RWPE1 (cell line): ENCODE results near the gene FIG4.
A peak's percentile ranks its signal among the peaks of the same experiment; 100 is the strongest.

Experiments used
- CTCF ChIA-PET: fragments of 350-600 bp; sonication (Branson Sonifier 250); formaldehyde crosslinking; extraction: SDS; loops from one replicate; lab custom pipeline; 2021; lab: Yijun Ruan, JAX
- POLR2A ChIA-PET: fragments of 400-600 bp; formaldehyde crosslinking; extraction: SDS; loops from one replicate; lab custom pipeline; 2020; ENCODE audit warnings: antibody characterized with exemption; ENCODE audit not compliant: low non-redundant PET; lab: Yijun Ruan, JAX
- DNase-seq: peaks from one replicate; pipeline ENCODE4 v3.0.0; 2012; ENCODE audit warnings: low spot score
- H3K27ac ChIP-seq: fragments of 450-650 bp; 2 replicates; pipeline ENCODE4 v1.5.1; 2017
- TF ChIP-seq, protein P1 (sequence below): fragments of 450-650 bp; conservative IDR thresholded peaks from 2 replicates; pipeline ENCODE4 v1.5.1; 2017; ENCODE audit warnings: low read depth, mild to moderate bottlenecking

The FIG4 gene

DNA sequence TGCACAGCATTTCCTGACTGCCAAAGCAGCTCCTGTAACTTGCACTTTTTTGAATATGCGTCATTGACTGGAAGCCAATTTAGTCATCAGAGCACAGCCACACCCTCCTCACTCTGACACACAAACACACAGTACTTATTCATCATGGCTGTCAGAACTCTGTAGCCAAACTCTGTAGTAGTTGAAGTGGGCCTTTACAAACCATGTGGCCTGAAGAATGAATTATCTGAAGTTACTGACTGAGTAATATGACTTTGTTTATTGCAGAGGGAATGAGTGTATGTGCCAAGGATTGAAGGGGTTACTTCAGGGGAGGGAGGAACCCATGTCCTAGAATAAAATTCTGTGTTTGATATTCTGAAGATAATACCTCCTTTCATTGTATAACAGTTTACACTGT is 102.7 kb downstream of the FIG4 start:
- DNase-seq: peak; percentile 88
- ChIA-PET POLR2A (no interaction called here), CTCF (interaction anchor here (0.6 kb wide), 1 partner anchor 1394 kb away, joined by 4 read pairs; no protein-coding TSS in a partner anchor)
- H3K27ac ChIP-seq: peak overlapping the region; percentile 90
- TF ChIP-seq, protein P1, sequence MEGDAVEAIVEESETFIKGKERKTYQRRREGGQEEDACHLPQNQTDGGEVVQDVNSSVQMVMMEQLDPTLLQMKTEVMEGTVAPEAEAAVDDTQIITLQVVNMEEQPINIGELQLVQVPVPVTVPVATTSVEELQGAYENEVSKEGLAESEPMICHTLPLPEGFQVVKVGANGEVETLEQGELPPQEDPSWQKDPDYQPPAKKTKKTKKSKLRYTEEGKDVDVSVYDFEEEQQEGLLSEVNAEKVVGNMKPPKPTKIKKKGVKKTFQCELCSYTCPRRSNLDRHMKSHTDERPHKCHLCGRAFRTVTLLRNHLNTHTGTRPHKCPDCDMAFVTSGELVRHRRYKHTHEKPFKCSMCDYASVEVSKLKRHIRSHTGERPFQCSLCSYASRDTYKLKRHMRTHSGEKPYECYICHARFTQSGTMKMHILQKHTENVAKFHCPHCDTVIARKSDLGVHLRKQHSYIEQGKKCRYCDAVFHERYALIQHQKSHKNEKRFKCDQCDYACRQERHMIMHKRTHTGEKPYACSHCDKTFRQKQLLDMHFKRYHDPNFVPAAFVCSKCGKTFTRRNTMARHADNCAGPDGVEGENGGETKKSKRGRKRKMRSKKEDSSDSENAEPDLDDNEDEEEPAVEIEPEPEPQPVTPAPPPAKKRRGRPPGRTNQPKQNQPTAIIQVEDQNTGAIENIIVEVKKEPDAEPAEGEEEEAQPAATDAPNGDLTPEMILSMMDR: no peak

DNA sequence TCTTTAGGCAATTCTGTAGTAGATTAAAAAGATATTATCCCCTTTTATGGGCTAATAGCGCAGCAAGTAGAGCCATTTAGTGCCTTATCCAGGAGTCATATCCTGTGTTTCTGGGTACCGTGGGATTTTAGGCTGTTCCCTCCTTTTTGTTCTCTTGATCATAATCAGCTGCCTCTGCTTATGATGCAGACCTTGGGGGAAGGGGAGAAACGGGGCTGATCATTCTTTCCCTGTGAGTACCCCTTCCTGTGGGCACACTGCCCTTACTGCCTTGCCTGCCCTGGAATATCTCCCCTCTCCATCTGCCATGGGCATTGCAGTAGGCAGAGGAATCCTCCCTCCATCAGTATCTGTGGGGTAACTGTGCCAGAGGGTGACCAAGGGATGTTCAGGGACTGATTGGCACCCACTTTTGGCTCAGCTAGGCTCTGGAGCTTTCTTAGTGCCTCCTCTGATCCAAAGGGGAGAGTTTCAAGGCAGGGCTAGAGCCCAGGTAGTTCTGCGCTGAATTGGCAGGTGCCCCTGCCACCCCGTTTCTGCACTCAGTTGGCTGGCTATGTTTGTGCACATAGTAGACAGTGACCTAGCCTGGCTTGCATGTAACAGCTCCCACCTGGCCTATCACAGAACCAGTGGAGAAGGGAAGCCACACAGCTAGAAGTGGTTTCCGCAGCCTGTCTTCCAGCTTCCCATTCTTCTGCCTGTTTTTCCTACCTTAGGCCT is 103.3 kb downstream of the FIG4 start:
- TF ChIP-seq, protein P1: no peak
- ChIA-PET CTCF (interaction anchor here (0.6 kb wide), 2 partner anchors 99 to 1582 kb away, joined by 3 read pairs; no protein-coding TSS in a partner anchor), POLR2A (interaction anchor here (0.7 kb wide), 1 partner anchor 66 kb away, joined by 6 read pairs; no protein-coding TSS in a partner anchor)
- peak overlapping the region; percentile 90 for H3K27ac ChIP-seq
- peak; percentile 32 for DNase-seq

DNA sequence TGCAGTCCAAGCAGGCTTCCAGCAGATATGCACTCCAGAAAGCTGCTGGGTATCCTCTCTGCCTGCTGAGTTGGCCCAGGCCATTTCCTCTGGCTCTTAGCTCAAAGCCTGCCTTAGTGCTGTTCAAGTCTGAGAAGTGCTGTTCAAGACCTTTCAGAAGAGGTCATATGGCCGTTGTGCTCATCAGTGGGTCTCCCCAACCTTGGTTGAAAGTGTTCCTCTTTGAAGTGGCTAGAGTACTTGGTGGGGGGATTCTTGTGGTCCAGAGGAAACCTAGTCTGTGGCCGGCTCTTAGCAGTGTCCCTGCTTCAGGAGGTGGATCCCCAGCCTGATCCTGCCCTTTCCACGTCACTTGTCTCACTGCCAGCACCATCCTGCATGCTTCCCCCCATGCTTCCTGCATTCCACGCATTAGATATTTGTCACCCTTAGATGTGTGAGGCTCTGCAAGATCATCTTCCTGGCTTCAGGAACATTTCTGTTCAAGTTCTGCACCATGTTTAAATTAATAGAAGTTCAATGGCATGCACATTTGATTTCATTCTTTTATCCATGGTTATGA is 105.0 kb downstream of the FIG4 start:
- TF ChIP-seq, protein P1: no peak
- no peak for DNase-seq
- no peak overlapping the region for H3K27ac ChIP-seq
- ChIA-PET POLR2A (no interaction called here), CTCF (no interaction called here)

DNA sequence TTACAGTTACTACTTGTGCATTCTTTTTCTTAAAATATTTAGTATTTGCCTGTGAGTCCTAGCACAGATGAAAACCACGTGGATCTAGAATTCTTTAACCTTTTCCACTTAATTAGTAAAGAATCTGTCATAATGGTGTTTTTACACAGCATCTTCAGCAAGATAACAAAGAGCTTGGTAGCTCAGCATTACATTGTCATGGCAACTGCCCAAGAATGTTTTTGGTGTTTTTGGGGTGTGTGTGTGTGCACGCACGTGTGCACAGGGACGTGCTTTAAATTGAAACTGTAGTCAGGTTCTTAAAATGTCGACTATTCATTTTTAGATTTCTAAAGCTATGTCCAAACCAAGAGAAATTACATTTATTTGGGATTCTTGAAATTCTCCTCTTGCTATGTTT is 108.0 kb downstream of the FIG4 start:
- TF ChIP-seq, protein P1: no peak
- CTCF ChIA-PET: no interaction called here
- POLR2A ChIA-PET: no interaction called here
- H3K27ac ChIP-seq: no peak overlapping the region
- DNase-seq: no peak

DNA sequence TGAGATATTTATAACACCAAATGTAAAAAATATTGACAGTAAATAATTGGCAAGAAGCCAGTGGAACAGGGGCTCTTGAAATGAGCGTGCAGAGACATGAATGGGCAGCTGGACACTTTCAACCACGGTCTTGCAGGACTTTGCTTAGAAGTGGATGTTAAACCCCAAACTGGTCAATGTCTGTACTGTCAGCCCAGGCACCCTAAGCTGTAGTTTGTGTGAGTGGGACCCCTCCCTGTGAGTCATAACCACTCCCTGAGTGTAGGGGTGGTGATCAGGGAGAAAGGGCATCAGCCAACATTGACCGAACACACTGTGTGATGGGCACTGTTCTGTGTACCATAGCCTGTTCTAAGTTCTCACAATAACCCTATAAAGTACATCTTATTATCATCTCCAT is 108.6 kb downstream of the FIG4 start:
- POLR2A ChIA-PET: no interaction called here
- CTCF ChIA-PET: interaction anchor here (0.7 kb wide), 1 partner anchor 553 kb away, joined by 3 read pairs; no protein-coding TSS in a partner anchor
- no peak overlapping the region for H3K27ac ChIP-seq
- TF ChIP-seq, protein P1: no peak
- peak; percentile 29 for DNase-seq

DNA sequence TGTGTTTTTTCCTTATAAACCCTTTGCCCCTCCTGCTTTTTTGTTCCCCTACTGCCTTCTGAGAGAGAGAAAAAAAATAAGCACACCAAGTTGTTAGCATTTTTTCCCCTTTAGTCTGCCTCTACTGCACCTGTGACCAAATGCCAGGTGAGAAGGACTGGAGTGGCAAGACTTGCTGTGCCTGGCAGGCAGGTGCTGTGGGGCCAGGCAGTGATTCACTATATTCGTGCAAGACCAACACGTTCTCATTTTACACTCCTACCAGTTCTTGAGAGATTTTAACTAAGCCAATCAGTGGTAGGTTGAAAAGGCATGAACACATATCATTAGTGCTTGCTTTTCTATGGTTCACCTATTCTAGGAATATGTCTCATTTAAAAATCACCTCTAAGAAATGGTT is 109.7 kb downstream of the FIG4 start:
- TF ChIP-seq, protein P1: no peak
- ChIA-PET POLR2A (no interaction called here), CTCF (no interaction called here)
- H3K27ac ChIP-seq: no peak overlapping the region
- DNase-seq: no peak
